GM23338 (cell line): ENCODE data around the gene CD79A. TPM values are rescaled to one million over a fixed set of nuclear protein-coding genes. Genes with fewer than 3 reads are reported as not detected.

Experiments used
- ATAC-seq: fragments of 200-7000 bp; cut with Tn5 transposase; 3 replicates; pipeline ENCODE4 v1.9.1; 2020
- DNase-seq: peaks from one replicate; pipeline ENCODE4 v3.0.0-alpha.2; 2015; ENCODE audit warnings: low spot score
- H2AFZ ChIP-seq: fragments of 200-600 bp; sonication (generic); 2 replicates; pipeline ENCODE4 v1.8.0; 2016; ENCODE audit warnings: antibody characterized with exemption, mild to moderate bottlenecking, moderate library complexity
- H3F3A ChIP-seq: fragments of 200-600 bp; sonication (generic); replicated peaks from 2 replicates; pipeline ENCODE4 v1.8.0; 2017; ENCODE audit warnings: antibody characterized with exemption, mixed run types, low read depth
- H3K27ac ChIP-seq: fragments of 200-600 bp; sonication (generic); 2 replicates; pipeline ENCODE4 v1.6.1; 2016; ENCODE audit warnings: low read depth
- H3K27me3 ChIP-seq: fragments of 200-600 bp; sonication (generic); 2 replicates; pipeline ENCODE4 v1.8.0; 2016; ENCODE audit warnings: mild to moderate bottlenecking, mixed run types, moderate library complexity; ENCODE audit not compliant: insufficient read depth
- H3K36me3 ChIP-seq: fragments of 200-600 bp; sonication (generic); 2 replicates; pipeline ENCODE4 v1.8.0; 2016; ENCODE audit warnings: mild to moderate bottlenecking; ENCODE audit not compliant: insufficient read depth
- H3K4me1 ChIP-seq: fragments of 200-600 bp; sonication (generic); 2 replicates; pipeline ENCODE4 v1.8.0; 2016; ENCODE audit warnings: mild to moderate bottlenecking, moderate library complexity; ENCODE audit not compliant: insufficient read depth
- H3K4me2 ChIP-seq: fragments of 200-600 bp; sonication (generic); 2 replicates; pipeline ENCODE4 v1.7.1; 2017; ENCODE audit warnings: mixed run types
- H3K4me3 ChIP-seq: fragments of 200-600 bp; sonication (generic); 2 replicates; pipeline ENCODE4 v1.6.1; 2016; ENCODE audit warnings: mixed run types
- H3K79me2 ChIP-seq: fragments of 200-600 bp; sonication (generic); replicated peaks from 2 replicates; pipeline ENCODE4 v1.8.0; 2017; ENCODE audit warnings: mild to moderate bottlenecking; ENCODE audit not compliant: insufficient read depth
- H3K9me2 ChIP-seq: fragments of 200-600 bp; sonication (generic); 2 replicates; pipeline ENCODE4 v1.8.0; 2017; ENCODE audit not compliant: insufficient read depth
- H4K20me1 ChIP-seq: fragments of 200-600 bp; sonication (generic); replicated peaks from 2 replicates; pipeline ENCODE4 v1.8.0; 2017; ENCODE audit warnings: mild to moderate bottlenecking; ENCODE audit not compliant: insufficient read depth
- H3K27ac Mint-ChIP-seq: 2 replicates; pipeline ENCODE4 v1.8.0; 2020; ENCODE audit warnings: inconsistent platforms, mild to moderate bottlenecking, moderate library complexity, mixed read lengths
- H3K27me3 Mint-ChIP-seq: 3 replicates; pipeline ENCODE4 v1.8.0; 2022; ENCODE audit warnings: low read depth, mild to moderate bottlenecking, moderate library complexity, mixed read lengths, inconsistent platforms; ENCODE audit not compliant: insufficient read depth, poor library complexity
- H3K36me3 Mint-ChIP-seq: 3 replicates; pipeline ENCODE4 v1.8.0; 2021; ENCODE audit warnings: low read depth, mild to moderate bottlenecking, inconsistent platforms, moderate library complexity, mixed read lengths
- H3K4me1 Mint-ChIP-seq: 3 replicates; pipeline ENCODE4 v1.8.0; 2020; ENCODE audit warnings: mild to moderate bottlenecking, inconsistent platforms, mixed read lengths
- H3K4me3 Mint-ChIP-seq: 3 replicates; pipeline ENCODE4 v1.8.0; 2021; ENCODE audit warnings: moderate library complexity, mild to moderate bottlenecking, inconsistent platforms, mixed read lengths
- H3K9me3 Mint-ChIP-seq: 3 replicates; pipeline ENCODE4 v1.8.0; 2020; ENCODE audit warnings: moderate library complexity, mild to moderate bottlenecking, inconsistent platforms, mixed read lengths
- EZH2 ChIP-seq: fragments of 200-600 bp; sonication (generic); IDR thresholded peaks from one replicate; pipeline ENCODE4 v1.8.0; 2017; ENCODE audit warnings: antibody characterized with exemption, mild to moderate bottlenecking, low read depth; ENCODE audit not compliant: unreplicated experiment
- EZH2phosphoT487 ChIP-seq: fragments of 200-600 bp; sonication (generic); IDR thresholded peaks from one replicate; pipeline ENCODE4 v1.8.1; 2018; ENCODE audit warnings: antibody characterized with exemption; ENCODE audit not compliant: unreplicated experiment
- JUNB ChIP-seq: IDR thresholded peaks from one replicate; pipeline ENCODE4 v1.6.1; 2016; ENCODE audit warnings: antibody characterized with exemption; ENCODE audit not compliant: unreplicated experiment
- POLR2AphosphoS5 ChIP-seq: IDR thresholded peaks from 2 replicates; pipeline ENCODE4 v1.6.1; 2016; ENCODE audit warnings: antibody characterized with exemption, low read depth
- REST ChIP-seq: IDR thresholded peaks from one replicate; pipeline ENCODE4 v1.6.1; 2018; ENCODE audit warnings: antibody characterized with exemption; ENCODE audit not compliant: unreplicated experiment
- STAT1 ChIP-seq: IDR thresholded peaks from one replicate; pipeline ENCODE4 v1.6.1; 2016; ENCODE audit warnings: antibody characterized with exemption; ENCODE audit not compliant: unreplicated experiment
- ZNF331 ChIP-seq: fragments of 250-450 bp; sonication (Bioruptor Pico); IDR thresholded peaks from 2 replicates; pipeline ENCODE4 v1.5.0; 2020; ENCODE audit warnings: low read depth, mild to moderate bottlenecking, moderate library complexity
- polyA plus RNA-seq: library from polyadenylated mRNA; unstranded; fragments of >200 nt; fragmentation: Nextera tagmentation; extraction: Ambion mirVana; gene quantifications from 2 replicates; pipeline ENCODE4 v1.2.1, GENCODE V29; 2016
- total RNA-seq: library from RNA; depleted of rRNA; stranded (reverse); fragments of >200 nt; shearing (Covaris generic); gene quantifications from 2 replicates; pipeline ENCODE4 v1.2.3, GENCODE V29; 2014
- TF ChIP-seq, protein P1 (sequence below): fragments of 250-450 bp; sonication (Bioruptor Pico); IDR thresholded peaks from 2 replicates; pipeline ENCODE4 v1.5.0; 2020; ENCODE audit warnings: mild to moderate bottlenecking, moderate library complexity
- TF ChIP-seq, protein P2 (sequence below): IDR thresholded peaks from 2 replicates; pipeline ENCODE4 v1.6.1; 2016; ENCODE audit warnings: antibody characterized with exemption

CD79A gene
- total and polyA plus RNA-seq, 2 experiments from 2014 or later = 0.27 TPM; not detected in 1

DNA sequence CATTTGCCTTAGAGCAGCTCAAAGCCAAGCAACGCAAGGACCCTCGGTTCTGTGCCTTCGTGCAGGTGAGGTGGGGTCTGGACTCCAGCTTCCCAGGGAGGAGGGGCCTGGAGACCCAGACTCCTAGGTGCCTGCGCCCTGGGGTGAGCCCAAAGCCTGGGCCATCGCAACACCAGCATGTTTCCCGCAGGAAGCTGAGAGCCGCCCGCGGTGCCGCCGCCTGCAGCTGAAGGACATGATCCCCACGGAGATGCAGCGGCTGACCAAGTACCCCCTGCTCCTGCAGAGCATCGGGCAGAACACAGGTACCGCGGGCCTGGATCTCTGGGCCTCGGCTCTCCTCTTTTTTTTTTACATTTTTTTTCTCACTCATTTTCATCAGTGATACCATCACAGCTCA lies 25.5 kb downstream of the CD79A start (continued):
- TF ChIP-seq REST = no peak
- no peak for TF ChIP-seq EZH2
- no peak for TF ChIP-seq JUNB

DNA sequence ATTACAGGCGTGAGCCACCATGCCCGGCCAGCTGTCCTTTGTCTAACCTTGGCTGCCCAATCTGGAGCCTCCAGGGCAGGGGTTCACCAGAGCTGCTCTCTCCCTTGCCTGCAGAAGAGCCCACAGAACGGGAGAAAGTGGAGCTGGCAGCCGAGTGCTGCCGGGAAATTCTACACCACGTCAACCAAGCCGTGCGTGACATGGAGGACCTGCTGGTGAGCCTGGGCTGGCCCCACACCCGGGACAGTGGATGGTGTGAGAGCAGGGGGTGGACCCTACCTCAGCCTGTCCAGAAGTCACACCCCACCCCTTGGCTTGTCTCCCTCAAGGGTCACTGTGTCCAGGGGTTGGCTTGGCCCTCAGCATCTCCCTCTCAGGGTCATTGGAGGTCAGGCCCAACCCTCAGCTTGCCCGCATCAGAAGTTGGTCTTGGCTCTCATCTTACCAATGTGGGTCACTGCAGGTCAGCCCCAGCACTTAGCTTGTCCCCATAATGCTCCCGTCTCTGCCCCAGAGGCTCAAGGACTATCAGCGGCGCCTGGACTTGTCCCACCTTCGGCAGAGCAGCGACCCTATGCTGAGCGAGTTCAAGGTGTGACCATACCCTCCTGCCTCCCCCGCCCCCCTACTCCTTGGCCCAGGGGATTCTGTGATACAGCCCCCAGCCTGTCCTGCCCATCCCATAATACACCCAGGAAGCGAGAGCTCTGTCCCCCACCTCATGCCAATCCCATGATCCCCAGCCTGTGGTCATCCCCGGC lies 26.3 kb downstream of the CD79A start:
- no peak overlapping the region for H3K27ac ChIP-seq
- H3K4me3 Mint-ChIP-seq = no peak overlapping the region; the same call in 2 of the 3 replicates
- H3K27me3 Mint-ChIP-seq = peaks cover 5% of the 10 kb centered on the region
- ATAC-seq (no peak), DNase-seq (no peak)
- no peaks in the 10 kb centered on the region for H3K79me2 ChIP-seq
- no peaks in the 10 kb centered on the region; the same call in 1 of the 2 replicates for H4K20me1 ChIP-seq
- peaks cover 9% of the 10 kb centered on the region for H3K4me1 Mint-ChIP-seq
- H3K4me2 ChIP-seq = no peak overlapping the region
- H3K9me2 ChIP-seq = no peaks in the 10 kb centered on the region
- H3K36me3 Mint-ChIP-seq = peaks cover 54% of the 10 kb centered on the region
- H3K36me3 ChIP-seq = peaks cover 7% of the 10 kb centered on the region; the same call in 1 of the 2 replicates
- H3K4me3 ChIP-seq = no peak overlapping the region
- H3K4me1 ChIP-seq = no peaks in the 10 kb centered on the region; the same call in 1 of the 2 replicates
- H3K27ac Mint-ChIP-seq = no peak overlapping the region
- H3K27me3 ChIP-seq = no peaks in the 10 kb centered on the region
- H3F3A ChIP-seq = no peaks in the 10 kb centered on the region
- no peak overlapping the region for H2AFZ ChIP-seq
- no peaks in the 10 kb centered on the region; the same call in 2 of the 3 replicates for H3K9me3 Mint-ChIP-seq
- TF ChIP-seq, protein P1, sequence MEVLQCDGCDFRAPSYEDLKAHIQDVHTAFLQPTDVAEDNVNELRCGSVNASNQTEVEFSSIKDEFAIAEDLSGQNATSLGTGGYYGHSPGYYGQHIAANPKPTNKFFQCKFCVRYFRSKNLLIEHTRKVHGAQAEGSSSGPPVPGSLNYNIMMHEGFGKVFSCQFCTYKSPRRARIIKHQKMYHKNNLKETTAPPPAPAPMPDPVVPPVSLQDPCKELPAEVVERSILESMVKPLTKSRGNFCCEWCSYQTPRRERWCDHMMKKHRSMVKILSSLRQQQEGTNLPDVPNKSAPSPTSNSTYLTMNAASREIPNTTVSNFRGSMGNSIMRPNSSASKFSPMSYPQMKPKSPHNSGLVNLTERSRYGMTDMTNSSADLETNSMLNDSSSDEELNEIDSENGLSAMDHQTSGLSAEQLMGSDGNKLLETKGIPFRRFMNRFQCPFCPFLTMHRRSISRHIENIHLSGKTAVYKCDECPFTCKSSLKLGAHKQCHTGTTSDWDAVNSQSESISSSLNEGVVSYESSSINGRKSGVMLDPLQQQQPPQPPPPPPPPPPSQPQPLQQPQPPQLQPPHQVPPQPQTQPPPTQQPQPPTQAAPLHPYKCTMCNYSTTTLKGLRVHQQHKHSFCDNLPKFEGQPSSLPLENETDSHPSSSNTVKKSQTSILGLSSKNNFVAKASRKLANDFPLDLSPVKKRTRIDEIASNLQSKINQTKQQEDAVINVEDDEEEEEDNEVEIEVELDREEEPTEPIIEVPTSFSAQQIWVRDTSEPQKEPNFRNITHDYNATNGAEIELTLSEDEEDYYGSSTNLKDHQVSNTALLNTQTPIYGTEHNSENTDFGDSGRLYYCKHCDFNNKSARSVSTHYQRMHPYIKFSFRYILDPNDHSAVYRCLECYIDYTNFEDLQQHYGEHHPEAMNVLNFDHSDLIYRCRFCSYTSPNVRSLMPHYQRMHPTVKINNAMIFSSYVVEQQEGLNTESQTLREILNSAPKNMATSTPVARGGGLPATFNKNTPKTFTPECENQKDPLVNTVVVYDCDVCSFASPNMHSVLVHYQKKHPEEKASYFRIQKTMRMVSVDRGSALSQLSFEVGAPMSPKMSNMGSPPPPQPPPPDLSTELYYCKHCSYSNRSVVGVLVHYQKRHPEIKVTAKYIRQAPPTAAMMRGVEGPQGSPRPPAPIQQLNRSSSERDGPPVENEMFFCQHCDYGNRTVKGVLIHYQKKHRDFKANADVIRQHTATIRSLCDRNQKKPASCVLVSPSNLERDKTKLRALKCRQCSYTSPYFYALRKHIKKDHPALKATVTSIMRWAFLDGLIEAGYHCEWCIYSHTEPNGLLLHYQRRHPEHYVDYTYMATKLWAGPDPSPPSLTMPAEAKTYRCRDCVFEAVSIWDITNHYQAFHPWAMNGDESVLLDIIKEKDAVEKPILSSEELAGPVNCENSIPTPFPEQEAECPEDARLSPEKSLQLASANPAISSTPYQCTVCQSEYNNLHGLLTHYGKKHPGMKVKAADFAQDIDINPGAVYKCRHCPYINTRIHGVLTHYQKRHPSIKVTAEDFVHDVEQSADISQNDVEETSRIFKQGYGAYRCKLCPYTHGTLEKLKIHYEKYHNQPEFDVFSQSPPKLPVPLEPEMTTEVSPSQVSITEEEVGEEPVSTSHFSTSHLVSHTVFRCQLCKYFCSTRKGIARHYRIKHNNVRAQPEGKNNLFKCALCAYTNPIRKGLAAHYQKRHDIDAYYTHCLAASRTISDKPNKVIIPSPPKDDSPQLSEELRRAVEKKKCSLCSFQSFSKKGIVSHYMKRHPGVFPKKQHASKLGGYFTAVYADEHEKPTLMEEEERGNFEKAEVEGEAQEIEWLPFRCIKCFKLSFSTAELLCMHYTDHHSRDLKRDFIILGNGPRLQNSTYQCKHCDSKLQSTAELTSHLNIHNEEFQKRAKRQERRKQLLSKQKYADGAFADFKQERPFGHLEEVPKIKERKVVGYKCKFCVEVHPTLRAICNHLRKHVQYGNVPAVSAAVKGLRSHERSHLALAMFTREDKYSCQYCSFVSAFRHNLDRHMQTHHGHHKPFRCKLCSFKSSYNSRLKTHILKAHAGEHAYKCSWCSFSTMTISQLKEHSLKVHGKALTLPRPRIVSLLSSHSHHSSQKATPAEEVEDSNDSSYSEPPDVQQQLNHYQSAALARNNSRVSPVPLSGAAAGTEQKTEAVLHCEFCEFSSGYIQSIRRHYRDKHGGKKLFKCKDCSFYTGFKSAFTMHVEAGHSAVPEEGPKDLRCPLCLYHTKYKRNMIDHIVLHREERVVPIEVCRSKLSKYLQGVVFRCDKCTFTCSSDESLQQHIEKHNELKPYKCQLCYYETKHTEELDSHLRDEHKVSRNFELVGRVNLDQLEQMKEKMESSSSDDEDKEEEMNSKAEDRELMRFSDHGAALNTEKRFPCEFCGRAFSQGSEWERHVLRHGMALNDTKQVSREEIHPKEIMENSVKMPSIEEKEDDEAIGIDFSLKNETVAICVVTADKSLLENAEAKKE (CRISPR knock-in tag) = no peak
- TF ChIP-seq STAT1 = no peak
- TF ChIP-seq, protein P2, sequence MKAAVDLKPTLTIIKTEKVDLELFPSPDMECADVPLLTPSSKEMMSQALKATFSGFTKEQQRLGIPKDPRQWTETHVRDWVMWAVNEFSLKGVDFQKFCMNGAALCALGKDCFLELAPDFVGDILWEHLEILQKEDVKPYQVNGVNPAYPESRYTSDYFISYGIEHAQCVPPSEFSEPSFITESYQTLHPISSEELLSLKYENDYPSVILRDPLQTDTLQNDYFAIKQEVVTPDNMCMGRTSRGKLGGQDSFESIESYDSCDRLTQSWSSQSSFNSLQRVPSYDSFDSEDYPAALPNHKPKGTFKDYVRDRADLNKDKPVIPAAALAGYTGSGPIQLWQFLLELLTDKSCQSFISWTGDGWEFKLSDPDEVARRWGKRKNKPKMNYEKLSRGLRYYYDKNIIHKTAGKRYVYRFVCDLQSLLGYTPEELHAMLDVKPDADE = no peak
- no peak for TF ChIP-seq EZH2
- TF ChIP-seq JUNB = no peak
- TF ChIP-seq POLR2AphosphoS5 = no peak
- TF ChIP-seq ZNF331 = no peak
- no peak for TF ChIP-seq EZH2phosphoT487
